Measurements from ENCODE around the gene HSPA1A. TPM values are rescaled to one million over a fixed set of nuclear protein-coding genes. Genes with fewer than 3 reads are reported as not detected.
"Not testable (repeated sequence)": the region's sequence is repeated elsewhere in the genome, so short reads cannot be mapped to it uniquely, and the experiment has no call there.

The HSPA1A gene
- polyA plus RNA-seq, 1 donor (not counting 4 experiments of a cell fraction or from before 2014, with no cell fraction given), result 110 TPM

GRCh38 chr6:31805939-31806469, 9.3 kb upstream of the HSPA1A start:
- H4K20me1 ChIP-seq (ENCODE audit: control insufficient read depth, extremely low read depth, insufficient read depth, low read length), result no peaks in the 10 kb centered on the region
- peak overlapping the region; percentile 83 for H3K9ac ChIP-seq (ENCODE audit: control insufficient read depth, extremely low read depth, insufficient read depth, low read length)
- no peak for DNase-seq (ENCODE audit: low read depth, low spot score)
- H3K4me1 ChIP-seq (ENCODE audit: control insufficient read depth, extremely low read depth, insufficient read depth, low read length), result peaks cover 8% of the 10 kb centered on the region
- peak overlapping the region; percentile 68 for H3K4me2 ChIP-seq (ENCODE audit: control insufficient read depth, extremely low read depth, insufficient read depth, low read depth, low read length)
- TF ChIP-seq EZH2 (IDR thresholded peaks at IDR 0.05; ENCODE audit: low read length) (no peak), CTCF (optimal IDR thresholded peaks at IDR 0.05 in 1 of 3, IDR thresholded peaks at IDR 0.05 in 1 of 3, conservative IDR thresholded peaks at IDR 0.05 in 1 of 3; ENCODE audit: extremely low read depth in 1 of 3, insufficient read depth in 2 of 3, low read length in 3 of 3) (no peak)
- H3K9me3 ChIP-seq (ENCODE audit: control insufficient read depth, low read depth, low read length), result no peaks in the 10 kb centered on the region
- H3K9me1 ChIP-seq (ENCODE audit: control insufficient read depth, extremely low read depth, insufficient read depth, low read length), result no peaks in the 10 kb centered on the region
- no peaks in the 10 kb centered on the region for H3K36me3 ChIP-seq (ENCODE audit: control insufficient read depth in 2 of 2, extremely low read depth in 1 of 2, insufficient read depth in 2 of 2, low read length in 2 of 2)
- peak overlapping the region; percentile 80 to 89 (median 84) for H3K4me3 ChIP-seq (ENCODE audit: control insufficient read depth in 2 of 3, extremely low read depth in 1 of 3, insufficient read depth in 2 of 3, low read depth in 1 of 3, low read length in 3 of 3)
- H3K27me3 ChIP-seq (ENCODE audit: control insufficient read depth, extremely low read depth, insufficient read depth, low read length), result no peaks in the 10 kb centered on the region
- peak; percentile 51 for FAIRE-seq
- peak overlapping the region; percentile 70 for H3K27ac ChIP-seq (ENCODE audit: control insufficient read depth, insufficient read depth, low read length)
- peaks cover 6% of the 10 kb centered on the region for H3K79me2 ChIP-seq (ENCODE audit: control insufficient read depth, insufficient read depth, low read length)
- dilution Hi-C loops (cut with MboI; ENCODE audit: extremely low pct_ligation_motif_present, low sequenced_read_pairs), result no loop called here
- H2AFZ ChIP-seq (ENCODE audit: control insufficient read depth, low read length), result peak overlapping the region; percentile 82

- FAIRE-seq (peak; percentile 17), DNase-seq (ENCODE audit: low read depth, low spot score) (no peak)
- H3K9me1 ChIP-seq (ENCODE audit: control insufficient read depth, extremely low read depth, insufficient read depth, low read length), result no peaks in the 10 kb centered on the region
- dilution Hi-C loops (cut with MboI; ENCODE audit: extremely low pct_ligation_motif_present, low sequenced_read_pairs), result no loop called here
- no peak for TF ChIP-seq EZH2 (IDR thresholded peaks at IDR 0.05; ENCODE audit: low read length)
- TF ChIP-seq CTCF (optimal IDR thresholded peaks at IDR 0.05 in 1 of 3, IDR thresholded peaks at IDR 0.05 in 1 of 3, conservative IDR thresholded peaks at IDR 0.05 in 1 of 3; ENCODE audit: extremely low read depth in 1 of 3, insufficient read depth in 2 of 3, low read length in 3 of 3), result peak in 1 of 3 experiments; percentile 43
- H2AFZ ChIP-seq (ENCODE audit: control insufficient read depth, low read length), result peak within 1 kb of the TSS; percentile 82
- peak within 1 kb of the TSS; percentile 70 for H3K27ac ChIP-seq (ENCODE audit: control insufficient read depth, insufficient read depth, low read length)
- H3K9ac ChIP-seq (ENCODE audit: control insufficient read depth, extremely low read depth, insufficient read depth, low read length), result peak within 1 kb of the TSS; percentile 83
- peaks cover 6% of the 10 kb centered on the region for H3K79me2 ChIP-seq (ENCODE audit: control insufficient read depth, insufficient read depth, low read length)
- H3K9me3 ChIP-seq (ENCODE audit: control insufficient read depth, low read depth, low read length), result no peaks in the 10 kb centered on the region
- H3K4me1 ChIP-seq (ENCODE audit: control insufficient read depth, extremely low read depth, insufficient read depth, low read length), result peaks cover 8% of the 10 kb centered on the region
- H4K20me1 ChIP-seq (ENCODE audit: control insufficient read depth, extremely low read depth, insufficient read depth, low read length), result no peaks in the 10 kb centered on the region
- H3K4me2 ChIP-seq (ENCODE audit: control insufficient read depth, extremely low read depth, insufficient read depth, low read depth, low read length), result peak within 1 kb of the TSS; percentile 68
- peak within 1 kb of the TSS; percentile 80 to 89 (median 84) for H3K4me3 ChIP-seq (ENCODE audit: control insufficient read depth in 2 of 3, extremely low read depth in 1 of 3, insufficient read depth in 2 of 3, low read depth in 1 of 3, low read length in 3 of 3)
- no peaks in the 10 kb centered on the region for H3K27me3 ChIP-seq (ENCODE audit: control insufficient read depth, extremely low read depth, insufficient read depth, low read length)
- H3K36me3 ChIP-seq (ENCODE audit: control insufficient read depth in 2 of 2, extremely low read depth in 1 of 2, insufficient read depth in 2 of 2, low read length in 2 of 2), result no peaks in the 10 kb centered on the region
Observed at GRCh38 chr6:31806470-31807272, 8.7 kb upstream of the HSPA1A start, which contains the start of gene LSM2. LSM2 (minus strand) TSS chr6:31806966; CDS start chr6:31806757, 209 bp downstream.

GRCh38 chr6:31808599-31808998, 6.7 kb upstream of the HSPA1A start:
- DNase-seq (ENCODE audit: low read depth, low spot score); dilution Hi-C loops (cut with MboI; ENCODE audit: extremely low pct_ligation_motif_present, low sequenced_read_pairs); H2AFZ ChIP-seq (ENCODE audit: control insufficient read depth, low read length); FAIRE-seq; H3K4me3 ChIP-seq (ENCODE audit: control insufficient read depth in 2 of 3, extremely low read depth in 1 of 3, insufficient read depth in 2 of 3, low read depth in 1 of 3, low read length in 3 of 3); H3K36me3 ChIP-seq (ENCODE audit: control insufficient read depth in 2 of 2, extremely low read depth in 1 of 2, insufficient read depth in 2 of 2, low read length in 2 of 2); H3K27me3 ChIP-seq (ENCODE audit: control insufficient read depth, extremely low read depth, insufficient read depth, low read length); H3K27ac ChIP-seq (ENCODE audit: control insufficient read depth, insufficient read depth, low read length); H3K4me2 ChIP-seq (ENCODE audit: control insufficient read depth, extremely low read depth, insufficient read depth, low read depth, low read length); H4K20me1 ChIP-seq (ENCODE audit: control insufficient read depth, extremely low read depth, insufficient read depth, low read length); H3K9ac ChIP-seq (ENCODE audit: control insufficient read depth, extremely low read depth, insufficient read depth, low read length); H3K79me2 ChIP-seq (ENCODE audit: control insufficient read depth, insufficient read depth, low read length); H3K9me1 ChIP-seq (ENCODE audit: control insufficient read depth, extremely low read depth, insufficient read depth, low read length); H3K9me3 ChIP-seq (ENCODE audit: control insufficient read depth, low read depth, low read length): not testable (repeated sequence)
- peaks cover 16% of the 10 kb centered on the region for H3K4me1 ChIP-seq (ENCODE audit: control insufficient read depth, extremely low read depth, insufficient read depth, low read length)
